HG03520 (cell line): ENCODE measurements around the gene PLAAT5.
"Not testable (repeated sequence)": the region's sequence is repeated elsewhere in the genome, so short reads cannot be mapped to it uniquely, and the experiment has no call there.

Experiments
- ATAC-seq: cut with Tn5 transposase; IDR thresholded peaks from one replicate; pipeline ENCODE4 v1.9.1; 2021; ENCODE audit warnings: mild to moderate bottlenecking, moderate library complexity; ENCODE audit not compliant: unreplicated experiment

The PLAAT5 gene

DNA sequence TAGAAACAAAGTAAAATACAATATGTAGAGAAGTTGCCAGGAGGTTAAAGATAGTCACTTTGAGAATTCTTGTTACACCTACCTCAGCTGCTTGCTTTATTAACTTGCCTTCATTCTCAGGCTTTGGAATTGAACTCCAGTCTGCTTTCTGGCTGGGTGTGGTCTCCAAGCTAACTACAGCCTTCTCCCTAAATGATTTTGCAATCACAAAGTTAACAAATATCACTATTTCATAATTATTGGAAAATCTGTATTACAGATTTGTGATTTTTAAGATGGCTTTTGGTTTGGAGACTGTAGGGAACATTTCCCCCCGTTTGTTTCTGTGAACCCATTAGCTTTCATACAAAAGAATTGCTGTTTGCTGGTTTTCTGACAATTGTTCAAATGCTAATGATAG, 2.2 kb downstream of the PLAAT5 start:
- no peak for ATAC-seq

DNA sequence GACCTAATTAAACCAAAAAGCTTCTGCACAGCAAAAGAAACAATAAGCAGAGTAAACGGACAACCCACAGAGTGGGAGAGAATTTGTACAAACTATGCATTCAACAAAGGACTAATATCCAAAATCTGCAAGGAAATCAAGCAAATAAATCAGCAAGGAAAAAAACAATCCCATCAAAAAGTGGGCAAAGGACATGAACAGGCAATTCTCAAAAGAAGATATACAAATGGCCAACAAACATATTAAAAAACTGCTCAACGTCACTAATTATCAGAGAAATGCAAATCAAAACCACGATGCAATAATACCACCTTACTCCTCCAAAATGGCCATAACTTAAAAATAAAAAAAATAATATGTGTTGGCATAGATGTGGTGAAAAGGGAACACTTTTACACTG, 5.2 kb downstream of the PLAAT5 start:
- no peak for ATAC-seq

DNA sequence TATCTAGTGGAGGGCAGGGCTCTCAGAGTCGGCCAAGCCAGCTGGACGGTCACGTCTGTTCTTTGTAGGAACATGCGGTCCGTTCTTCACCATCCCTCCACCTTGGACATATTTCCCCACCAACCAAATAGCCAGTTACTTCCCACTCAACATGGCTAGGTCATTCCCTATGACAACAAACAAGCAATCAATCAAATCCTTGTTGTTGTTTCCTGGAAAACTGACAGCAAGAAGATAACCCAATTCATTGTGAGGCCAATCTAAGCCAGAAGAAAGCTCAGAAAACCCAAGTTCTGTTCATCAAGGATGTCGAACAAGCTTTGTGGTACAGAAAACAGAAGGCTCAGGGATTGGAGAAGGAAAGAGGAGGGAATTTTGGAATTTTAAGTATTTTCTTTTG, 10.9 kb downstream of the PLAAT5 start:
- ATAC-seq = no peak

DNA sequence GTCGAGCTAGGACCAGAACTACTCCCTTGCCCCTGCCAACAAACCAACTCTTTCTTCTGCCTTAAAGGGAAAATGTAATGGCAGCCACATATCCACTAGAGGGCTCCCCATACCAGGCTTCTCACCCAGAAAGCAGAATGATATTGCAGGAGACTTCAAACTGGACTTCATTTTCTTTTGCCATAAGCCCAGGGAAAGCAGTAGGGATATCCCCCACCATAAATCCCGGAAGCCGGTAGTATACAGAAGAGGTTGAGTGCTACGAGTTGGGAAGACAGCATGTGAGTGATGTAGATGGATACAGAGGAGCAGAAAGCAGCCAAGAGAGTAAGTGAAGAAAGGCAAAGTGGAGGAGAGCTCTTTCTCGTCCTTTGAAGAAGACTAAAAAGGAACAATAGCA, 12.1 kb downstream of the PLAAT5 start:
- no peak for ATAC-seq

DNA sequence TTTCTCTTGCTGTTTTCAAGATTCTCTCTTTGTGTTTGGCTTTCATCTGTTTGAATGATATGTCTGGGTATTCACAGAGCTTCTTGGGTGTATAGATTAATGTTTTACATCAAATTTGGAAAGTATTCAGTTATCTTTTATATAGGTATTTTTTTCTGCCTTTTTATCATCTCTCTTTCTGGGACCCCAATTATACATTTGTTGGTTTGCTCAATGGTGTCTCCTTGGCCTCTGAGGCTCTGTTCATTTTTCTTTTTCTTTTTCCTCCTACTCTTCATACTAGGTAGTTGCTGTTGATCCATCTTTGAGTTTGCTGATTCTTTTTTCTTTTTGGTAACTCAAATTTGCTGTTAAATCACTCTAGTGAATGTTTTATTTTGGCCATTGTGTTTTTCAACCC, 14.3 kb downstream of the PLAAT5 start:
- no peak for ATAC-seq

DNA sequence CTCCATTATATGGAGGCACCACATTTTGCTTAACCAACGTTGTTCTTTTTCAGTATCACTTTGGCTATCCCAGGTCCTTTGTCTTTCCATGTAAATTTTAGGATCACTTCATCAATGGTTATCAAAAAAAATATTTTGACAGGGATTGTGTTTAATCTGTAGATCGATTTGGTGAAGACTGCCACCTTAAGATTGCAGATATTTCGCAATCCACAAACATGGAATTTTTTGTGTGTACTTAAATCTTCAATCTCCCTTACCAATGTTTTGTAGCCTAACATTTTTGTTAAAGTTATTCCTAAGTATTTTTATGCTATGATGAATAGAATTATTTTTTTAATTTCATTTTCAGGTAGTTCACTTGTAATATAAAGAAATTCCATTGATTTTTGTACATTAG, 18.6 kb downstream of the PLAAT5 start:
- ATAC-seq = no peak

DNA sequence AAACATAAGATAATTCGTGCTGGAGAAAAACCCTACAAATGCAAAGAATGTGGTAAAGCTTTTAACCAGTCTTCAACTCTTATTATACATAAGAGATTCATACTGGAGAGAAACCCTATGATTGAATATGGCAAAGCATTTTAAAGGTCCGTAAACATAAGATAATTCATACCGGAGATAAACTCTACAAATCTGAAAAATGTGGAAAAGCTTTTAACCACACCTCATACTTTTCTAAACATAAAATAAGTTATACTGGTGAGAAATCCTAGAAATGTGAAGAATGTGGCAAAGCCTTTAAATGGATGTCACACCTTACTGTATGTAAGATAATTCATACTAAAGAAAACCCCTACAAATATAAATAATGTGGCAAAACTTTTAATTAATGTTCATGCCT, 20.7 kb downstream of the PLAAT5 start:
- no peak for ATAC-seq

DNA sequence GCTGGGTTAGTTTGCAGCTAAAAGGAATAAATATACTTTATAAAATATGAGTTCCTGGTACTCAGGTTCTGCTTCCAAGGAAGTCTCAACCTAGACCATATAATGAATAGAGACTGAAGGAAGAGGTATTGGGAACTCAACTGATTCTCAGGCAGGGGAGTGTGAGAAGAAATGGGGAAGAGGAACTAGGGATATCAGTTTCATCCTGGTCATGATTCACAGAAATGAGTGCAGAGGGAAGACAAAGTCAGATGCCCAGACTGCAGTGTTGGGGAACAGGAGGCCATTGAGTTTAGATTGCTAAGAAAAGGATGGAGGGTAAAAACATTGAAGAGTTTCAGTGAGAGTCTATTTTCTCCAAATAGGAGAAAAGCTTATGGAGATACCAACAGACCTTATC, 28.8 kb downstream of the PLAAT5 start:
- no peak for ATAC-seq

DNA sequence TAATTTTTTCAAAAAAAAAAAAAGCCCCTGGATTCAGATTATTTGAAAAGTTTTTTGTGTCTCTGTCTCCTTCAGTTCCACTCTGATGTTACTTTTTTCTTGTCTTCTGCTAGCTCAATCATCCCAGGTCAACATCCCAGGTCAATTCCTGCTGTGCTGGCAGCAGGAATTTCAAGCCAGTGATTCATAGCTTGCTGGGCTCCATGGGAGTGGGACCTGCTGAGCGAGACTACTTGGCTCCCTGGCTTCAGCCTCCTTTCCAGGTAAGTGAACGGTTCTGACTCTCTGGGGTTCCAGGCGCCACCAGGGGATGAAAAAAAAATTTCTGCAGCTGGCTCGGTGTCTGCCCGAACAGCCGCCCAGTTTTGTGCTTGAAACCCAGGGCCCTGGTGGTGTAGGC, 31.4 kb downstream of the PLAAT5 start:
- ATAC-seq = no peak

DNA sequence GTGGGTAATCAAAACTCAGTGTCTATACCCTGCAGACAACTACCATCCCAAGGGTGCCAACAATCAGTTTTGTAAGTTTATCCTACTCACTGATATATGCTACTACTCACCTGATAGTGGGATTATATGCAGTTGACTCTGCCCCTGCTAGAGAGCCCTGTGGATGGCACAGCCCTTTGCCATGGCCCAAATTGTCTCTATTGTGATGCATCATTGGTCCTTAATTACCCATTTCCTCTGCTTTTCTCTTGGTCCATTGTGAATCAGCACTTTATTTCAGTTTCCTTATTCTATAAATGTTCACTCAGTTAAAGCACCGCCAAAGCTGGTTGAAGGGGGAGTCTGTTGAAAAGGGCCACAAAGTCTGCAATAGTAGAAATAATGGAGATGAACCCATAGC, 42.3 kb downstream of the PLAAT5 start:
- no peak for ATAC-seq

DNA sequence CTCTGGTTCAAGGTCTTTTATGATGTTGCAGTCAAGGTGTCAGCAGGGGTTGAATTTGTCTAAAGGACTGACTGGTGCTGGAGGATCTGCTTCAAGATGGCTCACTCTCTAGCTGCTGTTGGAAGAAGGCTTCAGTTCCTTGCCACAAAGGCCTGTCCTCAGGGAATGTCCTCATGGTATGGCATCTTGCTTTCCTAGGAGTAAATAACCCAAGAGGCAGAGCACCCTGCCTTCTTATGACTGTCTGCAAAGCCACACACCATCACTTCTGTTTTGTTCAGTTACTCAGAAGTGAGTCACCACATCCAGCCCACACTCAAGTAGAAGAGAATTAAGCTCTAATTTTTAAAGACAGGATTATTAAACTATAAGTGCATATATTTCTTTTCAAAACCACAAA, 45.2 kb downstream of the PLAAT5 start:
- ATAC-seq = no peak

DNA sequence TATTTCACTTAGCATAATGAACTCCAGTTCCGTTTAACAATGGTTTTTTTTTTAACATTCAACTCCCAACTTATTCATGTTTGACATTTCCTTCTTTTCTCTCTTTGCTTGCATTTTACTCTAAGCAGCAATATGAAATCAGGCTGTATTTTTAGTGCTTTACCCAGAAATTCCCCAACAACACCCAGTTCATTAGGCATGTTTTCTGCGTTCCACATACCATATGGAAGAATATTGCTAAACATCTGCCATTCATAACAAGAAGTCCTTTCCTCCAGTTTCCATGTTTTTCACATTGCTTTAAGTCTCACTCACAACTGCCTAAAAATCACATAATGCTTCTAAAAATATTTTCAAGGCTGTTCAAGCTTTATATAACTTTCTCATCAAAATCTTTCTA, 45.8 kb downstream of the PLAAT5 start:
- ATAC-seq = no peak

DNA sequence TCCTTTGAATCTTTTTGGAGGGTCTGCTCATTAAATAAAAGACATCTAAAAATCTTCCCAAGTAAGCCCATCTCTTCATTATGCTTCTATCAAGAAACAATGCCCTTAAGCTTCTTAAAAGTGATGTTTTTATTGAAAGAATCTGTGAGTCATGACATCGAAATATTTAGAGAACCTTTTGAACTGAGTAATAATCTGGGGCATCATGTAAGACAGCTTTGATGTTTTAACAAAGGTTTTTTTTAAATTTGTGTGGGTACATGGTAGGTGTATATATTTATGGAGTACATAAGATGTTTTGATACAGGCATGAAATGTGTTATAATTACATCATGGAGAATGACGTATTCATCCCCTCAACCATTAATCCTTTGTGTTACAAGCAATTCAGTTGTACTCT, 46.8 kb downstream of the PLAAT5 start:
- ATAC-seq = no peak

DNA sequence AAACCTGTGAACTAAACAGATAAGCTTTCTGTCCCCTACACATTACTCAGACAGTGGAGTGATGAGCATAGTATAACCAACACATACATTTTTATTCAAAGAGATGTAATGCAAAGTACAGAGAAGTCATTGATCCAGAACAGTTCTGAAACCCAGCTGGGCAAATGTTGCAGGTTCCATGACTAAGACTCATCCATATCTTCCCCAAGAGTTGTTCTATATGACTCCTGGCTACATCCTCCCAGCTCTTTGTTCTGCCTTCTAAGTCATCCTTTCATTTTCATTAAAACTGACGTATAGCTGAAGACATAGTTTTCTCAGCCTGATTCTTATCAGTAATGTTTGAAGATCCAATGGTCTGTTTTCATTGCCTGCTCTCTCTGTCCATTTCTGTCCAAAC, 47.3 kb downstream of the PLAAT5 start:
- no peak for ATAC-seq

DNA sequence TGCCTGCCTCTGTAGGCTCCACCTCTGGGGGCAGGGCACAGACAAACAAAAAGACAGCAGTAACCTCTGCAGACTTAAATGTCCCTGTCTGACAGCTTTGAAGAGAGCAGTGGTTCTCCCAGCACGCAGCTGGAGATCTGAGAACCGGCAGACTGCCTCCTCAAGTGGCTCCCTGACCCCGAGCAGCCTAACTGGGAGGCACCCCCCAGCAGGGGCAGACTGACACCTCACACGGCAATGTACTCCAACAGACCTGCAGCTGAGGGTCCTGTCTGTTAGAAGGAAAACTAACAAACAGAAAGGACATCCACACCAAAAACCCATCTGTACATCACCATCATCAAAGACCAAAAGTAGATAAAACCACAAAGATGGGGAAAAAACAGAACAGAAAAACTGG, 55.1 kb downstream of the PLAAT5 start:
- ATAC-seq = not testable (repeated sequence)

DNA sequence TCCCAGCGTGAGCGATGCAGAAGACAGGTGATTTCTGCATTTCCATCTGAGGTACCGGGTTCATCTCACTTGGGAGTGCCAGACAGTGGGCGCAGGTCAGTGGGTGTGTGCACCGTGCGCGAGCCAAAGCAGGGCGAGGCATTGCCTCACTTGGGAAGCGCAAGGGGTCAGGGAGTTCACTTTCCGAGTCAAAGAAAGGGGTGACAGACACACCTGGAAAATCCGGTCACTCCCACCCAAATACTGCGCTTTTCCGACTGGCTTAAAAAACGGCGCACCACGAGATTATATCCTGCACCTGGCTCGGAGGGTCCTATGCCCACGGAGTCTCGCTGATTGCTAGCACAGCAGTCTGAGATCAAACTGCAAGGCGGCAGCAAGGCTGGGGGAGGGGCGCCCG, 55.6 kb downstream of the PLAAT5 start:
- not testable (repeated sequence) for ATAC-seq

DNA sequence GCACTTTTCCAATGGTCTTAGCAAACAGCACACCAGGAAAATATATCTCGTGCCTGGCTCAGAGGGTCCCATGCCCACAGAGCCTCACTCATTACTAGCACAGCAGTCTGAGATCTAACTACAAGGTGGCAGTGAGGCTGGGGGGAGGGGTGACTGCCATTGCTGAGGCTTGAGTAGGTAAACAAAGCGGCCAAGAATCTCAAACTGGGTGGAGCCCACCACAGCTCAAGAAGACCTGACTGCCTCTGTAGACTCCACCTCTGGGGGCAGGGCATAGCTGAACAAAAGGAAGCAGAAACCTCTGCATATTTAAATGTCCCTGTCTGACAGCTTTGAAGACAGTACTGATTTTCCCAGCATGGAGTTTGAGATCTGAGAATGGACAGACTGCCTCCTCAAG, 60.2 kb downstream of the PLAAT5 start:
- ATAC-seq = not testable (repeated sequence)

DNA sequence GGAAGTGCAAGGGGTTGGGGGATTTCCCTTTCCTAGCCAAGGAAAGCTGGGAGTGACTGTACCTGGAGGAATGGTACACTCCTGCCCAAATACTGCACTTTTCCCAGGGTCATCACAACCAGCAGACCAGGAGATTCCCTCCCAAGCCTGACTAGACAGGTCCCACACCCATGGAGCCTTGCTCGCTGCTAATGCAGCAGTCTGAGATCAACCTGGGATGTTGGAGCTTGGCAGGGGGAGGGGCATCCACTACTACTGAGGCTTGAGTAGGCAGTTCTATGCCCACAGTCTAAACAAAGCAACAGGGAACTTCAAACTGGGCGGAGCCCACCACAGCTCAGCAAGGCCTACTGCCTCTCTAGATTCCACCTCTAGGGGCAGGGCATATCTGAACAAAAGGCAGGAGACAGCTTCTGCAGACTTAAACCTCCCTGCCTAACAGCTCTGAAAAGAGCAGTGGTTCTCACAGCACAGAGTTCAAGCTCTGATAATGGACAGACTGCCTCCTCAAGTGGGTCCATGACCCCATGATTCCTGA, 62.9 kb downstream of the PLAAT5 start:
- no peak for ATAC-seq

DNA sequence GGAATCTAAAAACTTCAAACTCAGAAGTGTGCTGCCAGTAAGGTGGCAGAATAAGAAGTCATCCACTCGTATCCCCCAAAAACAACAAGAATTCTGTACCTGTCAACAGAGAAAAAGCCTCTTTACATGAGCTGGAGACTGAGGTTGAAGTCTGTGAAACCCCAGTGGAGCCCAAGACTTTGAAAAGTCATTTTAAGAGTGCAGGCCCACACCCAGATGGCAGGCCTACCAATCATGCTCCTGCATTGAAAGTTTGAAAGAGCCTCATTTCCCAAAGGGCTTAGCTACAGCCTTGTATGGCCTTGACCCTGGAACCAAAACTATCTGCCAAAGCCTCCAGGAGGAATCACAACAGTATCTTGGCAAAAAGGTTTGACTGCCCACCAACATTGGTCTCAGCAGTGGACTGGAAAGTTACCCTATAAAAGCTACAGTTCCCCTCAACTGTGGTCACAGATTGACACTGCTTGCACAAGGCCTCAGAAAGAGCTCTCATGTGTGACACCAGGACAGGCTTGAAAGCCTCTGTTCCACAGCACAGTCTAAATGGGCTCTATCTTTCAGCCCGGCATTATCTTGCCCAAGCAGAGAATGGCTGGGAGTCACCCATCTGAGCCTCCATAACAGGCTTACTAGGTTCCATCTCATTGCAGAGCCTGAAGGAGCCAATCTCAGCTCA, 73.7 kb downstream of the PLAAT5 start:
- ATAC-seq = no peak
